Pulmonary artery endothelial cell (primary cell): ENCODE results near the gene SLC38A10. TPM values are rescaled to one million over a fixed set of nuclear protein-coding genes. Genes with fewer than 3 reads are reported as not detected.

Experiments
- DNase-seq: peaks from one replicate; pipeline ENCODE4 v3.0.0-alpha.2; 2011; ENCODE audit warnings: low read depth, low spot score
- total RNA-seq: library from RNA; depleted of rRNA; stranded (reverse); fragments of >200 nt; gene quantifications from 2 replicates; pipeline ENCODE4 v1.2.3, GENCODE V29; 2014

Gene SLC38A10
- total RNA-seq, 1 donor from 2014 or later: 61.1 TPM

- DNase-seq: no peak
These were observed 38.5 kb downstream of the SLC38A10 start for GRCh38 chr17:81256616-81257015.

- peak; percentile 24 for DNase-seq
These were observed 40.0 kb downstream of the SLC38A10 start for GRCh38 chr17:81254955-81255717.

GRCh38 chr17:81253358-81254131 lies 41.6 kb downstream of the SLC38A10 start:
- no peak for DNase-seq

- DNase-seq: no peak
These were observed 42.1 kb downstream of the SLC38A10 start for GRCh38 chr17:81252987-81253329.

GRCh38 chr17:81252326-81252986 lies 42.7 kb downstream of the SLC38A10 start:
- no peak for DNase-seq

- DNase-seq: no peak
These were observed 43.3 kb downstream of the SLC38A10 start for GRCh38 chr17:81251709-81252301.

- DNase-seq: no peak
These were observed 43.9 kb downstream of the SLC38A10 start for GRCh38 chr17:81251094-81251708.

GRCh38 chr17:81250286-81251093 lies 44.6 kb downstream of the SLC38A10 start:
- no peak for DNase-seq

- no peak for DNase-seq
These were observed 45.7 kb downstream of the SLC38A10 start for GRCh38 chr17:81249223-81250040.

- DNase-seq: no peak
These were observed 46.5 kb downstream of the SLC38A10 start for GRCh38 chr17:81248649-81249048.

- no peak for DNase-seq
These were observed 47.6 kb downstream of the SLC38A10 start for GRCh38 chr17:81247339-81247990.

GRCh38 chr17:81246679-81247338 lies 48.3 kb downstream of the SLC38A10 start:
- DNase-seq: no peak

GRCh38 chr17:81246343-81246670 lies 48.8 kb downstream of the SLC38A10 start:
- no peak for DNase-seq

GRCh38 chr17:81245665-81246342 lies 49.3 kb downstream of the SLC38A10 start:
- no peak for DNase-seq

- DNase-seq: no peak
These were observed 50.0 kb downstream of the SLC38A10 start for GRCh38 chr17:81245024-81245664.

- no peak for DNase-seq
These were observed 50.6 kb downstream of the SLC38A10 start for GRCh38 chr17:81244358-81245023.

GRCh38 chr17:81243333-81243664 lies 51.8 kb downstream of the SLC38A10 start:
- no peak for DNase-seq
